Right lobe of liver (tissue), 4 donors: ENCODE measurements around the gene SHC4.

Experiments
- POLR2A ChIP-seq: fragments of 450-650 bp; IDR thresholded peaks from one replicate; pipeline ENCODE4 v1.6.1; 2017; ENCODE audit warnings: antibody characterized with exemption, mild to moderate bottlenecking
- TF ChIP-seq, protein P1 (sequence below), 4 donors: fragments of 200-600 bp in 3 of 4; fragments of 450-650 bp in 1 of 4; IDR thresholded peaks; one replicate each; pipeline versions ENCODE4 v1.5.1 to v1.8.0; 2016 to 2022; ENCODE audit warnings: antibody characterized with exemption in 4 of 4, mild to moderate bottlenecking in 2 of 4
- donor health status: DM: no; HTN: no; CAD: no.
- donor health status: DM: no; HTN: no; CAD: no.
- donor health status: DM: no; HTN: yes; CAD: no.

DNA sequence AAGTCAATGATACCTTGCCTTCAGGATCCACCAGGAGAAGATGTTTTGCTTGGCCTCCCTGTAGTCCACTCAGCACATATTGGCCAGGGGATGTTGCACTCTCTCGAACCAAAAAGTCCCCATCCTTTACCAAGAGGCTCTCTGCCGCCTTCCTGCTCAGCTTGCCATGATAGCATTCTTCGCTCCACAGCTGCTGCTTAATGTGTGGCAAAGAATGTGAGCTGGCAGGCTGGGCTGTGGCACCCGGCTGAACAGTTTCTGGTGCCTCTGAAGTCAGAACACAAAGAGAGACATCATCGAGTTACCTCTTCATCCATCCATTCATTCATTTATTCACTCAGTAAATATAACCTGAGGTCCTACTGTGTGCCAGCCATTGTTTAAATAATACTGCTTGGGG is 129.0 kb downstream of the SHC4 start:
- TF ChIP-seq, protein P1, sequence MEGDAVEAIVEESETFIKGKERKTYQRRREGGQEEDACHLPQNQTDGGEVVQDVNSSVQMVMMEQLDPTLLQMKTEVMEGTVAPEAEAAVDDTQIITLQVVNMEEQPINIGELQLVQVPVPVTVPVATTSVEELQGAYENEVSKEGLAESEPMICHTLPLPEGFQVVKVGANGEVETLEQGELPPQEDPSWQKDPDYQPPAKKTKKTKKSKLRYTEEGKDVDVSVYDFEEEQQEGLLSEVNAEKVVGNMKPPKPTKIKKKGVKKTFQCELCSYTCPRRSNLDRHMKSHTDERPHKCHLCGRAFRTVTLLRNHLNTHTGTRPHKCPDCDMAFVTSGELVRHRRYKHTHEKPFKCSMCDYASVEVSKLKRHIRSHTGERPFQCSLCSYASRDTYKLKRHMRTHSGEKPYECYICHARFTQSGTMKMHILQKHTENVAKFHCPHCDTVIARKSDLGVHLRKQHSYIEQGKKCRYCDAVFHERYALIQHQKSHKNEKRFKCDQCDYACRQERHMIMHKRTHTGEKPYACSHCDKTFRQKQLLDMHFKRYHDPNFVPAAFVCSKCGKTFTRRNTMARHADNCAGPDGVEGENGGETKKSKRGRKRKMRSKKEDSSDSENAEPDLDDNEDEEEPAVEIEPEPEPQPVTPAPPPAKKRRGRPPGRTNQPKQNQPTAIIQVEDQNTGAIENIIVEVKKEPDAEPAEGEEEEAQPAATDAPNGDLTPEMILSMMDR (IDR thresholded peaks at IDR 0.05) = no peak
- TF ChIP-seq POLR2A = no peak
